HFF-Myc (cell line): ENCODE data around the gene RAP1GAP2.

Source experiments
- DNase-seq: peaks from one replicate; pipeline ENCODE4 v3.0.0-alpha.2; 2011; ENCODE audit warnings: low read depth; ENCODE audit errors: extremely low read depth
- H3K4me3 ChIP-seq: replicated peaks from 2 replicates; pipeline ENCODE4 v1.5.1; 2011; ENCODE audit warnings: low read depth, mild to moderate bottlenecking, control low read depth, low read length
- TF ChIP-seq, protein P1 (sequence below): IDR thresholded peaks from 2 replicates; pipeline ENCODE4 v1.5.1; 2012; ENCODE audit warnings: mild to moderate bottlenecking, low read depth, low read length, control low read depth; ENCODE audit errors: missing control alignments

Gene RAP1GAP2

DNA sequence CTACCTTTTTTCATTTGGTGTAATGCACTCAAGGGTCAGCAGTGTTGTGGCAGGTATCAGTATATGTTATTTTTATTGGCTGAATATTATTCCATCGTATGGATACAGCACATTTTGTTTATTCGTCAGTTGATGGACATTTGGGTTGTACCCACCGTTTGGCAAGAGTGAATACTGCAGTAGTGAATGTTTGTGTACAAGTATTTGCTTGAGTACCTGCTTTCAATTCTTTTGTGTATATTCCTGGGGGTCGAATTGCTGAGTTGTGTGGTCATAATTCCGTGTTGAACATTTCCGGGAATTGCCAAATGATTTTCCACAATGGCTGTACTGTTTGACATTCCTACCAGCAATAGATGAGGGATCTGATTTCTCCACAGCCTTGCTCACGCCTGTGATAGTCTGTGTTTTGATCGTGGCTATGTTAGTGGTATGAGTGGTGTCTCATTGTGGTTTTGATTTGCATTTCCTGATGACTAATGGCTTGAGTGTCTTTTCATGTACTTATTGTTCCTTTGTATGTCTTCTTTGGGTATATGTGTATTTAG lies 158.7 kb downstream of the RAP1GAP2 start:
- H3K4me3 ChIP-seq = no peak overlapping the region
- DNase-seq = peak; percentile 67
- TF ChIP-seq, protein P1, sequence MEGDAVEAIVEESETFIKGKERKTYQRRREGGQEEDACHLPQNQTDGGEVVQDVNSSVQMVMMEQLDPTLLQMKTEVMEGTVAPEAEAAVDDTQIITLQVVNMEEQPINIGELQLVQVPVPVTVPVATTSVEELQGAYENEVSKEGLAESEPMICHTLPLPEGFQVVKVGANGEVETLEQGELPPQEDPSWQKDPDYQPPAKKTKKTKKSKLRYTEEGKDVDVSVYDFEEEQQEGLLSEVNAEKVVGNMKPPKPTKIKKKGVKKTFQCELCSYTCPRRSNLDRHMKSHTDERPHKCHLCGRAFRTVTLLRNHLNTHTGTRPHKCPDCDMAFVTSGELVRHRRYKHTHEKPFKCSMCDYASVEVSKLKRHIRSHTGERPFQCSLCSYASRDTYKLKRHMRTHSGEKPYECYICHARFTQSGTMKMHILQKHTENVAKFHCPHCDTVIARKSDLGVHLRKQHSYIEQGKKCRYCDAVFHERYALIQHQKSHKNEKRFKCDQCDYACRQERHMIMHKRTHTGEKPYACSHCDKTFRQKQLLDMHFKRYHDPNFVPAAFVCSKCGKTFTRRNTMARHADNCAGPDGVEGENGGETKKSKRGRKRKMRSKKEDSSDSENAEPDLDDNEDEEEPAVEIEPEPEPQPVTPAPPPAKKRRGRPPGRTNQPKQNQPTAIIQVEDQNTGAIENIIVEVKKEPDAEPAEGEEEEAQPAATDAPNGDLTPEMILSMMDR = no peak

DNA sequence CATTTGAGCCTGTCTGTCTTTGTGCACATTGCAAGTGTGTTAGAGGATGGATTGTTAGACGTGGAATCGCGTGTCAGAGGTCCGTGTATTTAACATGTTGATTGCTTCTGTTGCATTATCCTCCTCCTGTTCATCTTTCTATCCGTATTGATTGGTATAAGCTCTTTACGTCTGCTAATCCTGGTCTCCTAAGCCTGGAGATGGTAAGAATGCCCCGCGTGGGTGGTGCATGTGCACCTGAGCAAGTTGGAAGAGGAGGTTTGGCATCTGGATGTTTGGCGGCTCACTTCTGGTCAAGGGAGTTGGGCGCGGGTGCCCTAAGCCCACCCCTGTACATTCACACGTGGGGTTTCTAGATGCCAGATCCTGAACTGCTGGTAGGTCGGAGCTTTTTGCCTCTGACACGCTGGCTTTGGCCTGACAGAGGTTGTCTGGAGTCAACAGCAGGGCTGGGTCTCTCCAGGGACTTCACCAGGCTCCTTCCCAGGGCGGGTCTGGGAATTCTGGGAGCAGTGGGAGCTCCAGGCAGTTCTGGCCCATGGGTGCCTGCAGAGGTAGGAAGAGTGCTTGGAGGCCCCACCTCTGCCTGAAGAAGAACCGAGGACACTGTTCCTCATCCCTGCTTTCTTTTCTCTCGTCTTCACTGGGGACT lies 159.8 kb downstream of the RAP1GAP2 start:
- TF ChIP-seq, protein P1 = no peak
- no peak for DNase-seq
- H3K4me3 ChIP-seq = no peak overlapping the region

DNA sequence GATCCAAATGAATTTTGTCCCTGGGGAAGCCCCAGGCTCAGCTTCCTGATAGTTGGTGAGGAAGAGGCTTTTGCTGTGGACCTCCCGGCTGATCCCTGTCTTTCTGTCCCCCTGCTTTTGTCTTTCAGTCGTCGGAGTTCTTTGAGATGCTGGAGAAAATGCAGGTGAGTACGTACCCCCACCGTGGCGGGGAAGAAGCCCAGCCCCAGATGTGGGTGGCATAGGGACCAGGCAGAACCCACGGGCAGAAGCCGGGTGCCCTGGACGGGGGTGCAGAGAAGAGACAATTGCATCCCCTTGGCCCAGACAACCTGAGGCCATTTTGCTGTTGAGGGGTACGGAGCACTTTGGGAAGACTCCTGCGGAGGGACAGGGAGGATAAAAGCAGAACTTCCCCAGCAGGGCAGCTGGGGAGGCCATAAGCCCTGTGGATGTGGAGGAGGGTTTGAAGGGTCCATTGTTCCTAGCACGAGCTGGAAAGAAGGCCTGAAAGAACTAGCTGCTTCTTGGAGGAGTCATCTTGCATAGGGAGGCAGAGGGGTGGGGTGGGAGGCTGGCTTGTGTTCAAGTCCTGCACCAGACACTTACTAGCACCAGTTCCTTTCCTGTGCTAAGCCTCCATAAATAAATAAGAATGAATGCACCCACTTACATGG lies 161.5 kb downstream of the RAP1GAP2 start:
- H3K4me3 ChIP-seq = no peak overlapping the region
- no peak for DNase-seq
- TF ChIP-seq, protein P1 = no peak

DNA sequence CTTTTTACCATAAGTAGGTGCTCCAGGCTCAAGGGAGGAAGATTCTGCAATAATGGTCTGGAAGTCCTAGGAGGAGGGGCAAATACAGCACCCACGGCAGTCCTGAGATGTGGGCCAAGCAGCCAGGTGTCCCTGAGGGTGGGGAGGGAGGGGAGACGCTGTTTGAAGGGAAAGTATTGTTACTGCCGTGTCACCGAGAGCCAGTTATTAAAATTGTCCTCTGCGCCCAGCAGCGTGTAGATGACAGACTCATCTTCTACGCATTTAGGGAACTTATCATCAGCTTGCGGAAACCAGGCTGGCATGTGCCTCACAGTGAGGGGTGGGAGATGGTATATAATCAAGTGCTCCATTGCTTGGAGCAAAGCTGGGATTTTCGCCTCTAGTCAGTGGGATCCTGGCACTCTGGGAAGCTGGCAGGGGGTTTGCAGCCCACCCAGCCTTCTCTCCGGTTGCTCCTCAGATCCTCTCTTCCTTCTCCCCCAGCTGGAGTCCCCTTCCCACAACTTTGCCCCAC lies 162.5 kb downstream of the RAP1GAP2 start:
- H3K4me3 ChIP-seq = no peak overlapping the region
- TF ChIP-seq, protein P1 = no peak
- no peak for DNase-seq

DNA sequence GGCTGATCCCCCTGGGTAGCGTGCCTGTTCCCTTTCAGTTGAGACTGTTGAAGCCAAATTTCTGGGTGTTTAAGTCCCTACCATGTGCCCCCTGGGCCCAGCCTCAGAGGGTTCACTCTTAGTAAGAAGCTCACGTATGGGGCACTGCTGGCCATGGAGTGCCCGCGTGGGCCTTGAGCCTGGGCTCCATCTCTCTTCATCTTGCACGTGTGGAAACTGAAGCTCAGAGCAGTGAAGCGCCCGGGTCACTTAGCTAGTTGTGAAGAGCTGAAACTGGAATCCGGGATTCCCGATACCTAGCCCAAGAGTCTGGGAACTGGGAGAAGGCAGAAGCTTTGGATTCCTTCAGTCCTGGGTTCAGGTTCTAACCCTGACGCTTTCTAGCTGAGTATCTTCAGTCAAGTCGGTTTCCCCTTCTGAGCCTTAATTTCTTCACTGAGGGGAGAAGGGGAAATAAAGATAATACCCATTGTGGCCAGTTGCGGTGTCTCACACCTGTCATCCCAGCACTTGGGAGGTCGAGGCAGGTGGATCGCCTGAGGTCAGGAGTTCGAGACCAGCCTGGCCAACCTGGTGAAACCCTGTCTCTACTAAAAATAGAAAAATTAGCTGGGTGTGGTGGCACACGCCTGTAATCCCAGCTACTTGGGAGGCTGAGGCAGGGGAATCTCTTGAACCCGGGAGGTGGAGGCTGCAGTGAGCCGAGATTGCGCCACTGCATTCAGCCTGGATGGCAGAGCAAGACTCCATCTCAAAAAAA lies 163.3 kb downstream of the RAP1GAP2 start:
- TF ChIP-seq, protein P1 = no peak
- no peak for DNase-seq
- no peak overlapping the region for H3K4me3 ChIP-seq

DNA sequence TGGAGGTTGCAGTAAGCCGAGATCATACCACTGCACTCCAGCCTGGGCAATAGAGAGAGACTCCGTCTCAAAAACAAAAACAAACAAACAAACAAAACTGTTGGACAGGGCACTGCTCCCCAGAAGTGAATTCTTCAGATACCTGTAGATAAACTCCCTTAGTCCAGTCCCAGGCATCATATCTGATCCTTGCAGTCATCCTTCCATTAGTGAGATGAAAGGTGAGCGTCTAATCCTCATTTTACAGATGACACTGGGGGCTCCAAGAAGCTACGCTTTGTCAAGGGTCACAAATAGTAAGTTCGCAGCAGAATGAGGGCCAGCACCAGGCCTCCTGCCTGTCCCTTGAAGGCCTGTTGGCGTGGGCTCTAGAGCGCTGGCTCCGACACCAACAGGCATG lies 165.2 kb downstream of the RAP1GAP2 start:
- TF ChIP-seq, protein P1 = no peak
- no peak overlapping the region for H3K4me3 ChIP-seq
- no peak for DNase-seq
